Fibroblast of mammary gland (primary cell): Measurements from ENCODE around the gene ZBBX.

Experiments
- DNase-seq: peaks from one replicate; pipeline ENCODE4 v3.0.0-alpha.2; 2010; ENCODE audit warnings: low read depth
- H3K4me3 ChIP-seq: 2 replicates; pipeline ENCODE4 v1.5.1; 2011; ENCODE audit warnings: low read depth, mild to moderate bottlenecking, low read length, moderate library complexity; ENCODE audit not compliant: control insufficient read depth
- TF ChIP-seq, protein P1 (sequence below): conservative IDR thresholded peaks from 2 replicates; pipeline ENCODE4 v1.5.1; 2011; ENCODE audit warnings: low read depth, low read length, inconsistent platforms; ENCODE audit not compliant: control insufficient read depth, insufficient read depth

ZBBX gene

GRCh38 chr3:167382155-167382554 lies 2.1 kb upstream of the ZBBX start:
- DNase-seq, result no peak
- TF ChIP-seq, protein P1, sequence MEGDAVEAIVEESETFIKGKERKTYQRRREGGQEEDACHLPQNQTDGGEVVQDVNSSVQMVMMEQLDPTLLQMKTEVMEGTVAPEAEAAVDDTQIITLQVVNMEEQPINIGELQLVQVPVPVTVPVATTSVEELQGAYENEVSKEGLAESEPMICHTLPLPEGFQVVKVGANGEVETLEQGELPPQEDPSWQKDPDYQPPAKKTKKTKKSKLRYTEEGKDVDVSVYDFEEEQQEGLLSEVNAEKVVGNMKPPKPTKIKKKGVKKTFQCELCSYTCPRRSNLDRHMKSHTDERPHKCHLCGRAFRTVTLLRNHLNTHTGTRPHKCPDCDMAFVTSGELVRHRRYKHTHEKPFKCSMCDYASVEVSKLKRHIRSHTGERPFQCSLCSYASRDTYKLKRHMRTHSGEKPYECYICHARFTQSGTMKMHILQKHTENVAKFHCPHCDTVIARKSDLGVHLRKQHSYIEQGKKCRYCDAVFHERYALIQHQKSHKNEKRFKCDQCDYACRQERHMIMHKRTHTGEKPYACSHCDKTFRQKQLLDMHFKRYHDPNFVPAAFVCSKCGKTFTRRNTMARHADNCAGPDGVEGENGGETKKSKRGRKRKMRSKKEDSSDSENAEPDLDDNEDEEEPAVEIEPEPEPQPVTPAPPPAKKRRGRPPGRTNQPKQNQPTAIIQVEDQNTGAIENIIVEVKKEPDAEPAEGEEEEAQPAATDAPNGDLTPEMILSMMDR, result no peak
- no peak overlapping the region for H3K4me3 ChIP-seq

GRCh38 chr3:167375478-167375877 lies 4.6 kb downstream of the ZBBX start:
- TF ChIP-seq, protein P1, result no peak
- no peak overlapping the region for H3K4me3 ChIP-seq
- no peak for DNase-seq

GRCh38 chr3:167372138-167372537 lies 8.0 kb downstream of the ZBBX start:
- no peak overlapping the region for H3K4me3 ChIP-seq
- DNase-seq, result no peak

GRCh38 chr3:167361948-167362347 lies 18.1 kb downstream of the ZBBX start:
- TF ChIP-seq, protein P1, result no peak
- no peak for DNase-seq
- H3K4me3 ChIP-seq, result no peak overlapping the region

More at GRCh38 chr3:167372138-167372537, 8.0 kb downstream of the ZBBX start:
- TF ChIP-seq, protein P1, result no peak

DNA sequence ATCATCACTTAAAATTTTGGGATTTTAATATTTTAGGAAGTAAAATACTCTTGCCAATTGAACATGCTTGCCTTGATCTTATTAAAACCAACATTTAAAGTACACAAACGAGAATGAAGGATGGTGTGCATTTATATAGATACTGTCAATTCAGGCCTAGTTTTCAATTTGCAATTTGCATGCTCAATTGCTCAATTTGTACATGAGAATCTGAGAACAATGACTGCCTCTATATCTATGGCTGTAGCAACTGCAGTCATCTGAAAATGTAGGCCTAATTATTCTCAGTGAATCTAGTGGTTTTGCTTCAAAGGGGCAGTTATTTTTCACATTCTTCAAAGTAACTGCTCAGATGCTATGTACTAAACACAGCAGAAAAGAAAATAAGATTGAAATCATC lies 18.8 kb downstream of the ZBBX start:
- H3K4me3 ChIP-seq, result no peak overlapping the region
- no peak for DNase-seq
- TF ChIP-seq, protein P1, result no peak

DNA sequence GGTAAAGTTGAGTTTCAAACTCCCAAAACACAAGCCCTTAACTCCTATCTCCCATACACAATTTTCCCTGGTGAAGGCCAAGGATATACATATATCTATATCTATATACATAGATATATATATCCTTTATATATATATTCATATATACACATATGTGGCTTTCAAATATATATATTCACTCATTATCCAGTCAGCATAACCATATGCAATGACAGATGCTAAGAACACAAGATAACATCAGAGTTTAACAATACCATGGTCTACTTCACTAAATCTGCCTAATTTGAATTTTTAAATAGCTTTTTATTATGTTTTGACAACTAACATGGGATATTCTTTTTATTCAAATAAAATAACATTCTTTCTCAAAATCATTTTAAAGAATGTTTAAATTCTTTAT lies 24.7 kb downstream of the ZBBX start:
- TF ChIP-seq, protein P1, result no peak
- no peak overlapping the region for H3K4me3 ChIP-seq
- DNase-seq, result no peak

GRCh38 chr3:167354751-167355150 lies 25.3 kb downstream of the ZBBX start:
- TF ChIP-seq, protein P1, result no peak
- no peak for DNase-seq
- no peak overlapping the region for H3K4me3 ChIP-seq
